Measurements from ENCODE around the gene FAM151A.
"Not testable (repeated sequence)": the region's sequence is repeated elsewhere in the genome, so short reads cannot be mapped to it uniquely, and the experiment has no call there.

The FAM151A gene

GRCh38 chr1:54636461-54637446 lies 13.4 kb upstream of the FAM151A start:
- not testable (repeated sequence) for DNase-seq

DNA sequence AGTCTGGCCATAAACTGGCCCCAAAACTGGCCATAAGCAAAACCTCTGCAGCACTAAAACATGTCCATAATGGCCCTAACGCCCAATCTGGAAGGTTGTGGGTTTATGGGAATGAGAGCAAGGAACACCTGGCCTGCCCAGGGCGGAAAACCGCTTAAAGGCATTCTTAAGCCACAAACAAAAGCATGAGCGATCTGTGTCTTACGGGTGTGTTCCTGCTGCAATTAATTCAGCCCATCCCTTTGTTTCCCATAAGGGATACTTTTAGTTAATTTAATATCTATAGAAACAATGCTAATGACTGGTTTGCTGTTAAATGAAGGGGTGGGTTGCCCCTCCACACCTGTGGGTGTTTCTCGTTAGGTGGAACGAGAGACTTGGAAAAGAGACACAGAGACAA lies 12.5 kb upstream of the FAM151A start:
- DNase-seq = not testable (repeated sequence)

DNA sequence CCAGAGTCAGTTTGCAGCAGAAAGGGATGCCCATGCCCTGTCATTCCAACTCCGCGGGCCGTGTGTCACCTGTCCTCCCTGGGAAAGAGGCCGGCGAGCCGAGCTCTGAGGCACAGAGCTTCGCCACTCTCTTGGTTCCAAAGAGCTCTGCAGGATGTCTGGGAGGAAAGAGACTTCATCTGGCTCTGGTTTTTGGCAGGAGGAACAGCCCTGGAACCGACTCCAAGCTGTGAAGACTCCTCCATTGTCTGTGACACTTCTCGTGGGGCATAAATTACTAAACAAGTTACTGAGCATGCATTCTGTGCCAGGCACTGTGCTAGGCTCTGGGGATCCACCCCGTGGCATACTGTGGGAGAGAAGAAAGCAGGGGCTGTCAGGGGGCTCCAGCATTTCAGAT lies 3.9 kb upstream of the FAM151A start:
- DNase-seq = no peak

GRCh38 chr1:54624466-54625464 lies 1.4 kb upstream of the FAM151A start:
- DNase-seq = no peak

- no peak for DNase-seq
Observed at GRCh38 chr1:54619749-54620148, 3.6 kb downstream of the FAM151A start.

GRCh38 chr1:54615531-54616279 lies 7.6 kb downstream of the FAM151A start:
- DNase-seq = no peak

GRCh38 chr1:54614563-54614962 lies 8.8 kb downstream of the FAM151A start:
- no peak for DNase-seq

- DNase-seq = no peak
Observed at GRCh38 chr1:54614024-54614423, 9.3 kb downstream of the FAM151A start.

DNA sequence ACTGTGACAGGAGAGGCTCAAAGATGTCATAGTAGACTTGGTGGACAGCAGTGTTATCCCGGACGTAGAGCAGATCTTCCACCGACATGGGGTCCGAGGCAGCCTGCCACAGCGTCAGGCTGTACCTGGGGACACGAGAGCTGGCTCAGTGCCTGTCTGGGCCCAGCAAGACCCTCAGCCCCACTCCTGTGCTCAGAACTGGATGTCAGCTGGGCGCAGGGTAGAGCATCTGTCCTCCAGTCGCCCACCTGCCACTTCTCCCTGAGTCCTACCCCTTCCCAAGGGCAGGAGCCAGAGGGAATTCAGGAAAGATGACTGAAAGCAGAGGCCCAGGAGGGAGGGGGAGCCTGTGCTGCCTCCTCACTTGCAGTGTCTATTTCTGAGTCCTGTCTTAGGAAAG lies 11.7 kb downstream of the FAM151A start:
- DNase-seq = no peak

- no peak for DNase-seq
Observed at GRCh38 chr1:54610601-54611580, 12.4 kb downstream of the FAM151A start.

DNA sequence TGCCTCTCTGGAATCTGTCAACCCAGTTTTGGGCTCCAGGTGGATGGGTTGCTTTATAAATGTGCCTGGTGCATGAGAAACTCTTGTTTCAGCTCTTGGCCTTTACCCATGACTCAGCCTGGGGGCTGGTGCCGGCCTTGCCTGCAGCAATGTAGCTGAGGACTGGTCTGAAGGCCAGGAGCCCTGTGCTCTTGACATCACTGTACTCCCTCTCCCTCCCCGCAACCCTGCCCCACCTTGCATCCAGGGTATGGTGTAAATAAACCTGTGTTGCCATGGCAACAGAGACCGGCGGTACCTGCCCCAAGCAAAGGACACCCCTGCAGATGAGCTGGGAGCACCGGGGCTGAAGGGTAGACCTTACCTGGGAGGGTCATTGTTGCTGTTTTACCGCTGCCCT lies 13.3 kb downstream of the FAM151A start:
- DNase-seq = no peak

GRCh38 chr1:54609301-54609921 lies 13.9 kb downstream of the FAM151A start:
- no peak for DNase-seq

DNA sequence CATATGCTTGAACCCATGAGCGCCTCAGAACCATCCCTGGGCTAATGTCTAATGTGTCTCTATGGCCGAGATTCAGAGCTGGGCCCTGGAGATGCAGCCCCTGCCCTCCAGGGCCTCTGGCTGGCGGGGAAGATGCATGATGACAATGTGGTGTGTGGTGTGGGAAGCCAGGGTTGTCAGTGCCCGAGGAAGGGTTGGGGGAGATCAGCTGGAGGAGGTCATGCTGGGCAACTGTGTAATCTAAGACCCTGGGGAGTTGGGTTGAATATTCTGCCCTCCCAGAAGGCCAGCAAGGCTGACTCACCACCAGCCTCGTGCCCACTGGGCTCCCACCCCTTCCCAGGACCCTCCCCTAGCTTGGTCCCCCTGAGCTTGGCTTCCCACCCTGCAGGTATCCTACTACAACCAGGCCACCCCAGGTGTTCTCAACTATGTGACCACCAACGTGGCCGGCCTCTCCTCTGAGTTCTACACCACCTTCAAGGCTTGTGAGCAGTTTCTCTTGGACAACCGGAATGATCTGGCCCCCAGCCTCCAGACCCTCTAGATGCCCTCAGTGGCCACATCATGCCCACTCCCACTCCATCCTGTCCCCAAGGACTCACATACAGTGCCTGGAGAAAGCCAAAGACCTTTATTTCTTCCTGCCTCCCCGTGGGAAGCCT lies 14.6 kb downstream of the FAM151A start:
- no peak for DNase-seq

- DNase-seq = no peak
Observed at GRCh38 chr1:54607821-54608565, 15.3 kb downstream of the FAM151A start.

DNA sequence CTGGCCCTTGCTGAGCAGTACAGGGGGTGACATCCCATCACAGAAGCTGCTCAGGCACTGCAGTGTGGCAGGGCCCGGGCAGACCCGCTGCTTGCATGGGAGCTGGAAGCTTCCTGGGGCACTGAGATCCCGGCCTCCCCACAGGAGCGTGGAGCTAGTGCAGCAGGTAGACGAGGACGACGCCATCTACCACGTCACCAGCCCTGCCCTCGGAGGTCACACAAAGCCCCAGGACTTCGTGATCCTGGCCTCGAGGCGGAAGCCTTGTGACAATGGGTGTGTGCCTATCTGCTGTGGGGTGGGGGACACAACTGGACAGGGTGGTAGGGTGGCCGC lies 16.4 kb downstream of the FAM151A start:
- no peak for DNase-seq

GRCh38 chr1:54606096-54606989 lies 17.0 kb downstream of the FAM151A start:
- no peak for DNase-seq

DNA sequence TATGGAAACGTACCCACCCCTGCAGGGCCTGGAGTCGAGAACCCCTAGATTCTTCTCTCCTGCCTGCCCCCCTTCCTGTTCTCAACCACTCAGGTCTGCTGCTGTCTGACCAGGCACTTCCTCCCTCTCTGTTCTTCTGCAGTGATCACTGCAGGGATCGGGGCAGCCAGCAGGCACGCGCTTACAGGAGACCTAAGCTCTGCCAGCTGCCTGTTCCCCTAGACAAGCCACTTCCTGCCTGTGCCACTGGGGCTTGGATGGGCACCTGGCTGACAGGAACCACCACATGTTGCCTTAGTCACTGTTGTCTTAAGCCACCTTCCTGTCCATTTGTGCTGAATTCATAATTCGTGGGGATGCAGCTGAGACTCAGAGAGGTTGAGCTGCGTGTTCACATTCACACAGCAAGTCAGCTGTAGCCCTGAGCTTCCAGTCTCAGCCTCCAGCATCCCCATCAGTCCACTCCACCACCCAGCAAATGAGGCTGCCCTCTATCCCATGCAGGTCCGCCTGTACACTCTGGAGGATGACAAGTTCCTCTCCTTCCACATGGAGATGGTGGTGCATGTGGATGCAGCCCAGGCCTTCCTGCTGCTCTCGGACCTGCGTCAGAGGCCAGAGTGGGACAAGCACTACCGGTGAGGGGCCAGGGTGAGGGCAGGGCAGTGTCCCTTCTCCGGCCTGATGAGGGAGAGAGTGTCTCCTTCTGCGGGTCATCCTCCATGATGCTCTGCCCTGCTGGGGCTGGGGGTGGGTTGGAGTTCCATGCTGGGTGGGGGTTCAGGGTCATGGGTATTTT lies 18.6 kb downstream of the FAM151A start:
- DNase-seq = peak; percentile 5 to 17

GRCh38 chr1:54604051-54604450 lies 19.3 kb downstream of the FAM151A start:
- DNase-seq = no peak
